GM21526 (cell line): ENCODE data around the gene SLC35B4.
A peak's percentile ranks its signal among the peaks of the same experiment; 100 is the strongest.
"Not testable (repeated sequence)": the region's sequence is repeated elsewhere in the genome, so short reads cannot be mapped to it uniquely, and the experiment has no call there.

Source experiments
- ATAC-seq: cut with Tn5 transposase; IDR thresholded peaks from one replicate; pipeline ENCODE4 v1.9.1; 2021; ENCODE audit warnings: moderate library complexity; ENCODE audit not compliant: unreplicated experiment, low FRiP score

SLC35B4 gene

GRCh38 chr7:134297489-134297888, 19.2 kb downstream of the SLC35B4 start:
- no peak for ATAC-seq

- ATAC-seq = not testable (repeated sequence)
Observed at GRCh38 chr7:134295982-134296381, 20.7 kb downstream of the SLC35B4 start.

GRCh38 chr7:134293002-134293740, 23.6 kb downstream of the SLC35B4 start:
- ATAC-seq = peak; percentile 100

- ATAC-seq = no peak
Observed at GRCh38 chr7:134290286-134290685, 26.4 kb downstream of the SLC35B4 start.

GRCh38 chr7:134289841-134290240, 26.9 kb downstream of the SLC35B4 start:
- no peak for ATAC-seq

GRCh38 chr7:134289423-134289822, 27.3 kb downstream of the SLC35B4 start:
- ATAC-seq = no peak

- no peak for ATAC-seq
Observed at GRCh38 chr7:134287916-134288659, 28.6 kb downstream of the SLC35B4 start.

- no peak for ATAC-seq
Observed at GRCh38 chr7:134284952-134285351, 31.8 kb downstream of the SLC35B4 start.

GRCh38 chr7:134284011-134284410, 32.7 kb downstream of the SLC35B4 start:
- no peak for ATAC-seq

GRCh38 chr7:134280508-134280907, 36.2 kb downstream of the SLC35B4 start:
- no peak for ATAC-seq

- ATAC-seq = no peak
Observed at GRCh38 chr7:134279898-134280297, 36.8 kb downstream of the SLC35B4 start.

- ATAC-seq = no peak
Observed at GRCh38 chr7:134279336-134279735, 37.4 kb downstream of the SLC35B4 start.

- ATAC-seq = no peak
Observed at GRCh38 chr7:134278502-134279153, 38.1 kb downstream of the SLC35B4 start.

GRCh38 chr7:134276951-134277350, 39.8 kb downstream of the SLC35B4 start:
- ATAC-seq = no peak

GRCh38 chr7:134262322-134262721, 54.4 kb downstream of the SLC35B4 start:
- no peak for ATAC-seq

GRCh38 chr7:134255814-134256213, 60.9 kb downstream of the SLC35B4 start:
- no peak for ATAC-seq

GRCh38 chr7:134254311-134254710, 62.4 kb downstream of the SLC35B4 start:
- ATAC-seq = no peak

- ATAC-seq = no peak
Observed at GRCh38 chr7:134248196-134248595, 68.5 kb downstream of the SLC35B4 start.

GRCh38 chr7:134246761-134247160, 70.0 kb downstream of the SLC35B4 start:
- no peak for ATAC-seq

GRCh38 chr7:134246347-134246746, 70.4 kb downstream of the SLC35B4 start:
- ATAC-seq = no peak

GRCh38 chr7:134245253-134245652, 71.5 kb downstream of the SLC35B4 start:
- peak; percentile 80 for ATAC-seq
